NCI-H446 treated with DMSO at 0.1 percent for 48 hours (cell line): ENCODE results near the gene HDHD5.

Experiments used
- DNase-seq: peaks from one replicate; lab custom pipeline; 2025; lab: John Stamatoyannopoulos, UW

HDHD5 gene

GRCh38 chr22:17105143-17106129, 53.6 kb downstream of the HDHD5 start:
- DNase-seq = no peak

GRCh38 chr22:17104336-17104935, 54.6 kb downstream of the HDHD5 start:
- DNase-seq = no peak

- no peak for DNase-seq
These were observed 55.7 kb downstream of the HDHD5 start for GRCh38 chr22:17103351-17103750.

GRCh38 chr22:17102297-17102667, 56.8 kb downstream of the HDHD5 start:
- DNase-seq = no peak

- DNase-seq = no peak
These were observed 57.4 kb downstream of the HDHD5 start for GRCh38 chr22:17101475-17102296.

GRCh38 chr22:17100621-17101020, 58.5 kb downstream of the HDHD5 start:
- no peak for DNase-seq

GRCh38 chr22:17098379-17098819, 60.7 kb downstream of the HDHD5 start:
- DNase-seq = no peak

- DNase-seq = no peak
These were observed 61.4 kb downstream of the HDHD5 start for GRCh38 chr22:17097701-17098100.

- no peak for DNase-seq
These were observed 62.0 kb downstream of the HDHD5 start for GRCh38 chr22:17097062-17097461.

GRCh38 chr22:17096071-17096470, 63.0 kb downstream of the HDHD5 start:
- no peak for DNase-seq

GRCh38 chr22:17095538-17095937, 63.5 kb downstream of the HDHD5 start:
- DNase-seq = no peak

GRCh38 chr22:17093081-17093480, 66.0 kb downstream of the HDHD5 start:
- no peak for DNase-seq

GRCh38 chr22:17091851-17092250, 67.2 kb downstream of the HDHD5 start:
- DNase-seq = no peak

GRCh38 chr22:17090550-17090949, 68.5 kb downstream of the HDHD5 start:
- no peak for DNase-seq
